Mesenchymal stem cell (in vitro differentiated cells and primary cell): ENCODE results near the gene CD300E.

Experiments
- DNase-seq: peaks from one replicate; pipeline ENCODE4 v3.0.0-alpha.2; 2013
- H2AFZ ChIP-seq: one replicate; pipeline ENCODE4 v1.6.1; 2013; ENCODE audit warnings: low read depth, mild to moderate bottlenecking, control low read depth, inconsistent platforms, low read length, moderate library complexity
- H2AK5ac ChIP-seq: 2 replicates; pipeline ENCODE4 v1.6.1; 2013; ENCODE audit warnings: low read length, moderate library complexity, mild to moderate bottlenecking, inconsistent platforms; ENCODE audit not compliant: severe bottlenecking
- H2BK120ac ChIP-seq: one replicate; pipeline ENCODE4 v1.6.1; 2013; ENCODE audit warnings: low read depth, mild to moderate bottlenecking, inconsistent platforms, low read length, moderate library complexity
- H2BK12ac ChIP-seq, 2 experiments: one replicate each; pipeline ENCODE4 v1.6.1; 2013; ENCODE audit warnings: inconsistent platforms in 2 of 2, low read length in 2 of 2, mild to moderate bottlenecking in 2 of 2, moderate library complexity in 2 of 2, control low read depth in 1 of 2
- H2BK15ac ChIP-seq: one replicate; pipeline ENCODE4 v1.6.1; 2013; ENCODE audit warnings: mild to moderate bottlenecking, low read depth, inconsistent platforms; ENCODE audit not compliant: poor library complexity, severe bottlenecking
- H2BK5ac ChIP-seq: 2 replicates; pipeline ENCODE4 v1.6.1; 2013; ENCODE audit warnings: low read depth, mild to moderate bottlenecking, low read length, control low read depth, inconsistent platforms; ENCODE audit not compliant: poor library complexity, severe bottlenecking
- H3K14ac ChIP-seq, 2 experiments: one replicate each; pipeline ENCODE4 v1.6.1; 2013; ENCODE audit warnings: inconsistent platforms in 2 of 2, low read length in 2 of 2, control low read depth in 1 of 2, mild to moderate bottlenecking in 1 of 2, moderate library complexity in 1 of 2
- H3K18ac ChIP-seq, 2 experiments: one replicate each; pipeline ENCODE4 v1.6.1; 2013; ENCODE audit warnings: inconsistent platforms in 2 of 2, low read length in 2 of 2, control low read depth in 1 of 2, low read depth in 1 of 2, mild to moderate bottlenecking in 1 of 2
- H3K23ac ChIP-seq, 2 experiments: one replicate each; pipeline ENCODE4 v1.6.1; 2013; ENCODE audit warnings: inconsistent platforms in 2 of 2, low read length in 2 of 2, mild to moderate bottlenecking in 2 of 2, moderate library complexity in 2 of 2, control low read depth in 1 of 2
- H3K27ac ChIP-seq: 2 replicates; pipeline ENCODE4 v1.5.1; 2013; ENCODE audit warnings: mild to moderate bottlenecking, moderate library complexity, low read length, control low read depth, inconsistent platforms; ENCODE audit not compliant: poor library complexity, severe bottlenecking
- H3K27me3 ChIP-seq, 2 experiments: 2 replicates each; pipeline versions ENCODE4 v1.6.1 to v1.7.0; 2013; ENCODE audit warnings: low read length in 2 of 2, mild to moderate bottlenecking in 2 of 2, moderate library complexity in 2 of 2, control low read depth in 1 of 2, inconsistent platforms in 1 of 2; ENCODE audit not compliant: control insufficient read depth in 1 of 2, insufficient read depth in 1 of 2
- H3K36me3 ChIP-seq, 2 experiments: 2 replicates each; pipeline versions ENCODE4 v1.6.1 to v1.7.0; 2013; ENCODE audit warnings: low read length in 2 of 2, control low read depth in 1 of 2, inconsistent platforms in 1 of 2, low read depth in 1 of 2, mild to moderate bottlenecking in 1 of 2; ENCODE audit not compliant: insufficient read depth in 2 of 2, control insufficient read depth in 1 of 2
- H3K4ac ChIP-seq, 2 experiments: one replicate each; pipeline ENCODE4 v1.6.1; 2013; ENCODE audit warnings: inconsistent platforms in 2 of 2, low read length in 2 of 2, mild to moderate bottlenecking in 2 of 2, moderate library complexity in 2 of 2, control low read depth in 1 of 2, low read depth in 1 of 2
- H3K4me1 ChIP-seq: 2 replicates; pipeline ENCODE4 v1.6.1; 2013; ENCODE audit warnings: low read depth, low read length, control low read depth; ENCODE audit not compliant: control insufficient read depth, insufficient read depth
- H3K4me2 ChIP-seq: 2 replicates; pipeline ENCODE4 v1.6.1; 2013; ENCODE audit warnings: low read length, mild to moderate bottlenecking, inconsistent platforms; ENCODE audit not compliant: poor library complexity, severe bottlenecking
- H3K4me3 ChIP-seq, 2 experiments: 2 replicates each; pipeline versions ENCODE4 v1.5.1 to v1.7.0; 2013; ENCODE audit warnings: low read length in 2 of 2, mild to moderate bottlenecking in 2 of 2, control low read depth in 1 of 2, low read depth in 1 of 2; ENCODE audit not compliant: insufficient read depth in 1 of 2
- H3K79me1 ChIP-seq: replicated peaks from 2 replicates; pipeline ENCODE4 v1.6.1; 2013; ENCODE audit warnings: mild to moderate bottlenecking, control low read depth, low read length, inconsistent platforms; ENCODE audit not compliant: poor library complexity, severe bottlenecking
- H3K9ac ChIP-seq: 2 replicates; pipeline ENCODE4 v1.7.0; 2013; ENCODE audit warnings: mild to moderate bottlenecking, low read length, moderate library complexity
- H3K9me3 ChIP-seq: 2 replicates; pipeline ENCODE4 v1.7.0; 2013; ENCODE audit warnings: mild to moderate bottlenecking, low read length; ENCODE audit not compliant: control insufficient read depth
- H4K8ac ChIP-seq: one replicate; pipeline ENCODE4 v1.6.1; 2013; ENCODE audit warnings: inconsistent platforms, mild to moderate bottlenecking, low read length, moderate library complexity
- H4K91ac ChIP-seq: one replicate; pipeline ENCODE4 v1.6.1; 2013; ENCODE audit warnings: mild to moderate bottlenecking, low read length, inconsistent platforms
- WGBS: methylation state at CpG from one replicate; pipeline ENCODE4 v1.1.7; 2013; ENCODE audit warnings: mixed read lengths; 5-methylcytosine and 5-hydroxymethylcytosine counted together

CD300E gene

GRCh38 chr17:74599023-74599399, 24.5 kb downstream of the CD300E start:
- H4K8ac ChIP-seq, result no peak overlapping the region
- no peaks in the 10 kb centered on the region for H3K36me3 ChIP-seq
- no peak overlapping the region for H2BK15ac ChIP-seq
- no peak for DNase-seq
- H3K4me1 ChIP-seq, result no peaks in the 10 kb centered on the region
- H3K4ac ChIP-seq, result no peak overlapping the region
- H3K27me3 ChIP-seq, result peaks cover 40 to 86% of the 10 kb centered on the region in 2 experiments
- H3K23ac ChIP-seq, result no peak overlapping the region
- H2BK5ac ChIP-seq, result no peak overlapping the region
- H3K14ac ChIP-seq, result no peak overlapping the region
- no peak overlapping the region for H2AK5ac ChIP-seq
- H2BK12ac ChIP-seq, result no peak overlapping the region
- no peak overlapping the region for H3K18ac ChIP-seq
- H3K4me3 ChIP-seq, result no peak overlapping the region
- no peaks in the 10 kb centered on the region for H3K9me3 ChIP-seq
- WGBS, result 19% methylated on average over 2 of the region's 3 CpGs
- H3K79me1 ChIP-seq, result no peaks in the 10 kb centered on the region
- H4K91ac ChIP-seq, result no peak overlapping the region
- no peak overlapping the region for H2BK120ac ChIP-seq
- H3K27ac ChIP-seq, result no peak overlapping the region
- no peak overlapping the region for H3K4me2 ChIP-seq
- no peak overlapping the region for H3K9ac ChIP-seq
- no peak overlapping the region for H2AFZ ChIP-seq

GRCh38 chr17:74598346-74599022, 25.1 kb downstream of the CD300E start:
- no peak overlapping the region for H3K4me2 ChIP-seq
- 84% methylated on average over 3 of the region's 4 CpGs for WGBS
- H3K36me3 ChIP-seq, result no peaks in the 10 kb centered on the region
- H2AFZ ChIP-seq, result no peak overlapping the region
- H3K9me3 ChIP-seq, result no peaks in the 10 kb centered on the region
- no peak overlapping the region for H3K23ac ChIP-seq
- DNase-seq, result no peak
- no peak overlapping the region for H2BK5ac ChIP-seq
- peaks cover 35 to 84% of the 10 kb centered on the region in 2 experiments for H3K27me3 ChIP-seq
- no peak overlapping the region for H3K9ac ChIP-seq
- H4K91ac ChIP-seq, result no peak overlapping the region
- no peak overlapping the region for H2AK5ac ChIP-seq
- no peak overlapping the region for H3K27ac ChIP-seq
- no peak overlapping the region for H4K8ac ChIP-seq
- H3K4me1 ChIP-seq, result no peaks in the 10 kb centered on the region
- H3K79me1 ChIP-seq, result no peaks in the 10 kb centered on the region
- H2BK120ac ChIP-seq, result no peak overlapping the region
- H3K18ac ChIP-seq, result no peak overlapping the region
- no peak overlapping the region for H2BK12ac ChIP-seq
- no peak overlapping the region for H3K4ac ChIP-seq
- H3K14ac ChIP-seq, result no peak overlapping the region
- H3K4me3 ChIP-seq, result no peak overlapping the region
- no peak overlapping the region for H2BK15ac ChIP-seq

GRCh38 chr17:74597069-74597790, 26.3 kb downstream of the CD300E start:
- Histone ChIP-seq H4K91ac (no peak overlapping the region), H3K4ac (no peak overlapping the region), H3K27ac (no peak overlapping the region), H3K23ac (no peak overlapping the region), H2AK5ac (no peak overlapping the region), H4K8ac (no peak overlapping the region), H3K9ac (no peak overlapping the region), H3K36me3 (no peaks in the 10 kb centered on the region), H3K79me1 (no peaks in the 10 kb centered on the region), H3K18ac (no peak overlapping the region), H3K27me3 (peaks cover 23 to 75% of the 10 kb centered on the region in 2 experiments), H3K14ac (no peak overlapping the region), H2BK12ac (no peak overlapping the region), H2BK120ac (no peak overlapping the region), H2AFZ (no peak overlapping the region), H2BK5ac (no peak overlapping the region), H3K4me1 (peaks cover 3% of the 10 kb centered on the region), H3K4me2 (no peak overlapping the region), H3K9me3 (no peaks in the 10 kb centered on the region), H3K4me3 (no peak overlapping the region), H2BK15ac (no peak overlapping the region)
- 70% methylated on average over 8 of the region's 8 CpGs for WGBS
- no peak for DNase-seq

DNA sequence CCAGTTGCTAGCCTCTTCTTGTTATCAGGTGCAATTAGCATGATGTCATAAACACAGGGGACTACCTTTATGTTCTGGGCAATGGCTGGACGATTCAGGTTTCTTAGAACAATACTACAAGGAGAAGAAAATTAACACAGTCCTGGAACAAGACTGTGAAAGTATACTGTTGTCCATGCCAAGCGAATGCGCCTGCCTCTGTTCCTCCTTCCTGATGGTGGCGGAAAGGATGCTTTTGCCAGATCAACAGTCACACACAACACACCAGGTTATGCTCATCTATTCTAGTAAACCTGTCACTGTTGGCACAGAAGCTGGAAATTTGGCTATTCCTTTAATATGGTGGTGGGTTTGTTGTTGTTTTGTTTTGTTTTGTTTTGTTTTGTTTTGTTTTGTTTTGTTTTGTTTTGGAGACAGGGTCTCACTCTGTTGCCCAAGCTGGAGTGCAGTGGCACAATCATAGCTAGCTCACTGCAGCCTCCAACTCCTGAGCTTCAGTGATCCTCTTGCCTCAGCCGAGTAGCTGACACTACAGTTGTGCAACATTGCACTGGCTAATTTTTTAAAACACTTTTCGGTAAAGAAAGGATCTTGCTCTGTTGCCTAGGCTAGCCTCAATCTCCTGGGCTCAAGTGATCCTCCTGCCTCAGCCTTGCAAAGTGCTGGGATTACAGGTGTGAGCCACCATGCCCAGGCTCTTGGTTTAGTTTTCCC, 28.3 kb downstream of the CD300E start:
- peaks cover 3% of the 10 kb centered on the region for H3K4me1 ChIP-seq
- 73% methylated on average over 6 of the region's 6 CpGs for WGBS
- no peaks in the 10 kb centered on the region for H3K36me3 ChIP-seq
- no peak overlapping the region for H3K27ac ChIP-seq
- H3K14ac ChIP-seq, result no peak overlapping the region
- H3K9ac ChIP-seq, result no peak overlapping the region
- no peak overlapping the region for H2AK5ac ChIP-seq
- no peak overlapping the region for H2BK5ac ChIP-seq
- no peak overlapping the region for H3K4me3 ChIP-seq
- no peak overlapping the region for H4K8ac ChIP-seq
- H2AFZ ChIP-seq, result no peak overlapping the region
- no peak overlapping the region for H3K18ac ChIP-seq
- H2BK15ac ChIP-seq, result no peak overlapping the region
- no peak overlapping the region for H4K91ac ChIP-seq
- no peak for DNase-seq
- no peaks in the 10 kb centered on the region for H3K79me1 ChIP-seq
- no peaks in the 10 kb centered on the region for H3K9me3 ChIP-seq
- no peak overlapping the region for H3K4ac ChIP-seq
- H3K27me3 ChIP-seq, result peaks cover 17 to 61% of the 10 kb centered on the region in 2 experiments
- no peak overlapping the region for H3K4me2 ChIP-seq
- H2BK12ac ChIP-seq, result no peak overlapping the region
- no peak overlapping the region for H3K23ac ChIP-seq
- no peak overlapping the region for H2BK120ac ChIP-seq
